Caco-2 (cell line): ENCODE data around the gene RSU1. TPM values are rescaled to one million over a fixed set of nuclear protein-coding genes. Genes with fewer than 3 reads are reported as not detected.

Experiments used
- BruUV-seq: library from RNA; stranded (reverse); fragments of 400-500 nt; replicated peaks from 2 replicates; lab custom pipeline; 2021; lab: Mats Ljungman, UMichigan
- CTCF ChIA-PET: fragments of 300-600 bp; sonication (Branson Sonifier 250); formaldehyde crosslinking; loops from one replicate; lab custom pipeline; 2022; ENCODE audit warnings: antibody characterized with exemption; lab: Charles Lee
- POLR2A ChIA-PET: fragments of 300-600 bp; sonication (Branson Sonifier 250); formaldehyde crosslinking; loops from one replicate; lab custom pipeline; 2022; ENCODE audit warnings: antibody characterized with exemption; lab: Charles Lee
- DNase-seq, 2 experiments: peaks; one replicate each; pipeline versions ENCODE4 v3.0.0 to v3.0.0-alpha.2; 2020 to 2022
- H3K27me3 ChIP-seq: replicated peaks from 2 replicates; pipeline ENCODE4 v1.6.0; 2011; ENCODE audit warnings: low read length; ENCODE audit not compliant: control insufficient read depth, insufficient read depth
- H3K36me3 ChIP-seq: 2 replicates; pipeline ENCODE4 v1.5.1; 2011; ENCODE audit warnings: low read length; ENCODE audit not compliant: control insufficient read depth, insufficient read depth
- H3K4me1 ChIP-seq: fragments of 250-450 bp; sonication (Bioruptor Pico); 2 replicates; pipeline ENCODE4 v1.5.1; 2020; ENCODE audit warnings: mild to moderate bottlenecking
- H3K4me3 ChIP-seq: 2 replicates; pipeline ENCODE4 v1.5.1; 2011; ENCODE audit warnings: low read depth, mild to moderate bottlenecking, control low read depth, low read length
- H3K9me3 ChIP-seq: fragments of 250-450 bp; sonication (Bioruptor Pico); 2 replicates; pipeline ENCODE4 v1.5.1; 2020; ENCODE audit warnings: mild to moderate bottlenecking, moderate library complexity
- H3K27ac Mint-ChIP-seq: one replicate; pipeline ENCODE4 v1.8.0; 2022; ENCODE audit warnings: mixed read lengths; ENCODE audit not compliant: unreplicated experiment
- H3K27me3 Mint-ChIP-seq: one replicate; pipeline ENCODE4 v1.8.0; 2022; ENCODE audit warnings: mixed read lengths; ENCODE audit not compliant: insufficient read depth, unreplicated experiment
- H3K36me3 Mint-ChIP-seq: one replicate; pipeline ENCODE4 v1.8.0; 2022; ENCODE audit warnings: mild to moderate bottlenecking, mixed read lengths; ENCODE audit not compliant: insufficient read depth, unreplicated experiment
- H3K4me1 Mint-ChIP-seq: one replicate; pipeline ENCODE4 v1.8.0; 2022; ENCODE audit warnings: low read depth, mixed read lengths; ENCODE audit not compliant: unreplicated experiment
- H3K4me3 Mint-ChIP-seq: one replicate; pipeline ENCODE4 v1.8.0; 2022; ENCODE audit warnings: mild to moderate bottlenecking, moderate library complexity, mixed read lengths; ENCODE audit not compliant: unreplicated experiment
- H3K9me3 Mint-ChIP-seq: one replicate; pipeline ENCODE4 v1.8.0; 2022; ENCODE audit warnings: mixed read lengths; ENCODE audit not compliant: unreplicated experiment
- CTCF ChIP-seq, 2 experiments: fragments of 200-600 bp in 1 of 2; IDR thresholded peaks; 1 replicate in 1 of 2; 2 replicates in 1 of 2; pipeline versions ENCODE4 v1.5.1 to v1.8.0; 2011 to 2022; ENCODE audit warnings: antibody characterized with exemption in 1 of 2, control low read depth in 1 of 2, inconsistent platforms in 1 of 2, low read depth in 1 of 2, low read length in 1 of 2, mild to moderate bottlenecking in 1 of 2, moderate library complexity in 1 of 2; ENCODE audit not compliant: insufficient read depth in 1 of 2, severe bottlenecking in 1 of 2, unreplicated experiment in 1 of 2
- intact Hi-C: fragments of 100-400 bp; cut with micrococcal nuclease; formaldehyde crosslinking; loops from one replicate; pipeline ENCODE4 v1.10.0; 2022; ENCODE audit not compliant: unreplicated experiment
- total RNA-seq: library from RNA; stranded (reverse); gene quantifications from 2 replicates; pipeline ENCODE4 v1.2.3, GENCODE V29; 2022

The RSU1 gene
- total RNA-seq, 1 experiment from 2014 or later: 62.0 TPM

GRCh38 chr10:16586358-16587138 lies 230.7 kb downstream of the RSU1 start:
- CTCF ChIA-PET: no interaction called here
- H3K36me3 Mint-ChIP-seq: no peaks in the 10 kb centered on the region
- H3K27ac Mint-ChIP-seq: no peak overlapping the region
- no peaks in the 10 kb centered on the region for H3K4me1 ChIP-seq
- POLR2A ChIA-PET: no interaction called here
- intact Hi-C loops: no loop called here
- H3K36me3 ChIP-seq: no peaks in the 10 kb centered on the region
- no peak for TF ChIP-seq CTCF (IDR thresholded peaks at IDR 0.05; ENCODE audit: insufficient read depth in 1 of 2, low read depth in 1 of 2, low read length in 1 of 2, severe bottlenecking in 1 of 2, unreplicated experiment in 1 of 2)
- BruUV-seq: no TSS peak
- H3K27me3 ChIP-seq: no peaks in the 10 kb centered on the region
- no peaks in the 10 kb centered on the region for H3K9me3 Mint-ChIP-seq
- H3K9me3 ChIP-seq: no peaks in the 10 kb centered on the region
- H3K27me3 Mint-ChIP-seq: no peaks in the 10 kb centered on the region
- DNase-seq: no peak
- H3K4me3 ChIP-seq: no peak overlapping the region
- H3K4me1 Mint-ChIP-seq: no peaks in the 10 kb centered on the region
- no peak overlapping the region for H3K4me3 Mint-ChIP-seq

GRCh38 chr10:16585103-16585502 lies 232.1 kb downstream of the RSU1 start:
- no peaks in the 10 kb centered on the region for H3K9me3 Mint-ChIP-seq
- H3K4me3 ChIP-seq: no peak overlapping the region
- no peak for DNase-seq
- ChIA-PET CTCF (no interaction called here), POLR2A (no interaction called here)
- H3K36me3 Mint-ChIP-seq: no peaks in the 10 kb centered on the region
- no peak overlapping the region for H3K4me3 Mint-ChIP-seq
- no peak overlapping the region for H3K27ac Mint-ChIP-seq
- no peaks in the 10 kb centered on the region for H3K4me1 ChIP-seq
- H3K27me3 Mint-ChIP-seq: peaks cover 4% of the 10 kb centered on the region
- H3K4me1 Mint-ChIP-seq: no peaks in the 10 kb centered on the region
- intact Hi-C loops: no loop called here
- H3K27me3 ChIP-seq: no peaks in the 10 kb centered on the region
- no peaks in the 10 kb centered on the region for H3K9me3 ChIP-seq
- H3K36me3 ChIP-seq: no peaks in the 10 kb centered on the region
- no TSS peak for BruUV-seq
- no peak for TF ChIP-seq CTCF (IDR thresholded peaks at IDR 0.05; ENCODE audit: insufficient read depth in 1 of 2, low read depth in 1 of 2, low read length in 1 of 2, severe bottlenecking in 1 of 2, unreplicated experiment in 1 of 2)

GRCh38 chr10:16583382-16583781 lies 233.8 kb downstream of the RSU1 start:
- no peak overlapping the region for H3K27ac Mint-ChIP-seq
- H3K4me3 Mint-ChIP-seq: no peak overlapping the region
- no peaks in the 10 kb centered on the region for H3K27me3 ChIP-seq
- DNase-seq: no peak
- no peaks in the 10 kb centered on the region for H3K4me1 Mint-ChIP-seq
- POLR2A ChIA-PET: no interaction called here
- H3K4me1 ChIP-seq: no peaks in the 10 kb centered on the region
- no TSS peak for BruUV-seq
- intact Hi-C loops: no loop called here
- H3K36me3 ChIP-seq: no peaks in the 10 kb centered on the region
- CTCF ChIA-PET: interaction anchor here (0.6 kb wide), 1 partner anchor 225 kb away, joined by 5 read pairs; no protein-coding TSS in a partner anchor
- peaks cover 6% of the 10 kb centered on the region for H3K27me3 Mint-ChIP-seq
- H3K9me3 ChIP-seq: no peaks in the 10 kb centered on the region
- H3K36me3 Mint-ChIP-seq: no peaks in the 10 kb centered on the region
- H3K4me3 ChIP-seq: no peak overlapping the region
- no peak for TF ChIP-seq CTCF (IDR thresholded peaks at IDR 0.05; ENCODE audit: insufficient read depth in 1 of 2, low read depth in 1 of 2, low read length in 1 of 2, severe bottlenecking in 1 of 2, unreplicated experiment in 1 of 2)
- H3K9me3 Mint-ChIP-seq: no peaks in the 10 kb centered on the region
